GM12878 (cell line): ENCODE results near the gene TRIP6. TPM values are rescaled to one million over a fixed set of nuclear protein-coding genes. Genes with fewer than 3 reads are reported as not detected.

Experiments used
- ASH2L ChIP-seq: fragments of 300-600, 200-600 bp; sonication (generic); IDR thresholded peaks from 2 replicates; pipeline ENCODE4 v1.6.1; 2017; ENCODE audit warnings: low read depth, mild to moderate bottlenecking, borderline replicate concordance
- BHLHE40 ChIP-seq, 2 experiments: fragments of 450-650 bp in 1 of 2; IDR thresholded peaks; 2 replicates each; pipeline ENCODE4 v1.6.1; 2011 to 2017; ENCODE audit warnings: low read depth in 2 of 2, borderline replicate concordance in 1 of 2, improper control_type of control experiment in 1 of 2, low read length in 1 of 2, mild to moderate bottlenecking in 1 of 2
- CBX3 ChIP-seq: fragments of 200-600 bp; sonication (generic); IDR thresholded peaks from 2 replicates; pipeline ENCODE4 v1.6.1; 2016; ENCODE audit warnings: low read depth, borderline replicate concordance
- CREM ChIP-seq: IDR thresholded peaks from 2 replicates; pipeline ENCODE4 v1.6.1; 2014; ENCODE audit warnings: antibody characterized with exemption, low read depth
- EP300 ChIP-seq, 2 experiments: fragments of 150-350 bp in 1 of 2; IDR thresholded peaks; 2 replicates each; pipeline ENCODE4 v1.6.1; 2011 to 2012; ENCODE audit warnings: low read depth in 2 of 2, low read length in 2 of 2, borderline replicate concordance in 1 of 2, improper control_type of control experiment in 1 of 2, inconsistent platforms in 1 of 2; ENCODE audit not compliant: control insufficient read depth in 1 of 2
- GATAD2B ChIP-seq: fragments of 450-650 bp; conservative IDR thresholded peaks from 2 replicates; pipeline ENCODE4 v1.6.1; 2017; ENCODE audit warnings: low read depth, mild to moderate bottlenecking, moderate library complexity
- IKZF1 ChIP-seq: fragments of 450-650 bp; conservative IDR thresholded peaks from 2 replicates; pipeline ENCODE4 v1.6.1; 2017; ENCODE audit warnings: antibody characterized with exemption, mild to moderate bottlenecking
- IKZF2 ChIP-seq, 2 experiments: fragments of 450-650 bp; IDR thresholded peaks; 2 replicates each; pipeline ENCODE4 v1.6.1; 2017; ENCODE audit warnings: mild to moderate bottlenecking in 2 of 2, moderate library complexity in 2 of 2
- KLF5 ChIP-seq: fragments of 450-650 bp; IDR thresholded peaks from 2 replicates; pipeline ENCODE4 v1.6.1; 2014; ENCODE audit warnings: mild to moderate bottlenecking; ENCODE audit not compliant: partially characterized antibody
- MEF2A ChIP-seq: IDR thresholded peaks from 2 replicates; pipeline ENCODE4 v1.6.1; 2011; ENCODE audit warnings: low read depth, mild to moderate bottlenecking, low read length, moderate library complexity; ENCODE audit not compliant: insufficient read depth
- NRF1 ChIP-seq: conservative IDR thresholded peaks from 2 replicates; pipeline ENCODE4 v1.6.1; 2011; ENCODE audit warnings: mild to moderate bottlenecking, low read depth, low read length, improper control_type of control experiment
- POU2F2 ChIP-seq: IDR thresholded peaks from 3 replicates; pipeline ENCODE4 v1.6.1; 2011; ENCODE audit warnings: low read depth, mild to moderate bottlenecking, low read length, borderline replicate concordance
- RAD21 ChIP-seq: IDR thresholded peaks from 2 replicates; pipeline ENCODE4 v1.6.1; 2011; ENCODE audit warnings: mild to moderate bottlenecking, low read depth, low read length, moderate library complexity; ENCODE audit not compliant: insufficient read depth
- RAD51 ChIP-seq: fragments of 450-650 bp; IDR thresholded peaks from 2 replicates; pipeline ENCODE4 v1.6.1; 2016; ENCODE audit warnings: moderate library complexity, mild to moderate bottlenecking, inconsistent platforms
- RELA ChIP-seq: fragments of 450-650 bp; IDR thresholded peaks from 2 replicates; pipeline ENCODE4 v1.8.0; 2014; ENCODE audit warnings: borderline replicate concordance; ENCODE audit not compliant: partially characterized antibody
- RFX5 ChIP-seq: IDR thresholded peaks from 2 replicates; pipeline ENCODE4 v1.6.1; 2011; ENCODE audit warnings: low read depth, low read length, improper control_type of control experiment
- SIN3A ChIP-seq: IDR thresholded peaks from 2 replicates; pipeline ENCODE4 v1.6.1; 2012; ENCODE audit warnings: low read depth, low read length, improper control_type of control experiment
- SMARCA5 ChIP-seq: fragments of 450-650 bp; IDR thresholded peaks from 2 replicates; pipeline ENCODE4 v1.6.1; 2017; ENCODE audit warnings: mild to moderate bottlenecking
- STAT1 ChIP-seq: fragments of 450-650 bp; conservative IDR thresholded peaks from 2 replicates; pipeline ENCODE4 v1.6.1; 2014; ENCODE audit warnings: antibody characterized with exemption, mild to moderate bottlenecking
- TAF1 ChIP-seq: IDR thresholded peaks from 2 replicates; pipeline ENCODE4 v1.6.1; 2011; ENCODE audit warnings: mild to moderate bottlenecking, low read depth, low read length, borderline replicate concordance
- TCF3 ChIP-seq: IDR thresholded peaks from 2 replicates; pipeline ENCODE4 v1.6.1; 2012; ENCODE audit warnings: low read depth, mild to moderate bottlenecking, low read length, borderline replicate concordance; ENCODE audit not compliant: insufficient read depth
- ZNF217 ChIP-seq: fragments of 450-650 bp; IDR thresholded peaks from 2 replicates; pipeline ENCODE4 v1.6.1; 2017; ENCODE audit warnings: antibody characterized with exemption, mild to moderate bottlenecking
- polyA plus RNA-seq, 11 experiments: library from polyadenylated mRNA; depleted of rRNA in 4 of 11; unstranded in 6 of 11; stranded (reverse) in 5 of 11; fragments of >200 nt; fragmentation: Nextera tagmentation in 4 of 11; fragmentation: Illumina TruSeq in 1 of 11; extraction: Ambion mirVana in 4 of 11; extraction: Trizol in 1 of 11; gene quantifications; 1 replicate in 1 of 11; 2 replicates in 10 of 11; pipeline versions ENCODE4 v1.2.1 to v1.2.3, GENCODE V29; 2011 to 2016; ENCODE audit warnings: inconsistent platforms in 2 of 11, missing spikeins in 2 of 11, low read depth in 1 of 11
- total RNA-seq, 4 experiments: library from RNA; depleted of rRNA in 3 of 4; stranded (reverse); fragments of >200 nt in 3 of 4; fragmentation: Illumina TruSeq in 1 of 4; extraction: Trizol in 1 of 4; gene quantifications; 2 replicates each; pipeline versions ENCODE4 v1.2.1 to v1.2.3, GENCODE V29; 2013 to 2021
- TF ChIP-seq, protein P1 (sequence below): fragments of 450-650 bp; IDR thresholded peaks from 2 replicates; pipeline ENCODE4 v1.6.1; 2017; ENCODE audit warnings: low read depth, mild to moderate bottlenecking, moderate library complexity
- TF ChIP-seq, protein P2 (sequence below): fragments of 150-350 bp; IDR thresholded peaks from 2 replicates; pipeline ENCODE4 v1.6.1; 2014; ENCODE audit warnings: mild to moderate bottlenecking, low read depth, low read length
- TF ChIP-seq, protein P3 (sequence below): fragments of 450-650 bp; conservative IDR thresholded peaks from 2 replicates; pipeline ENCODE4 v1.6.1; 2017; ENCODE audit warnings: mild to moderate bottlenecking, moderate library complexity

TRIP6 gene
- total and polyA plus RNA-seq, 10 of the 15 experiments (the other 5 are each of a cell fraction or from before 2014, with no cell fraction given): 2.5 to 47.4 (median 25.5) TPM

GRCh38 chr7:100852048-100852872 lies 14.9 kb upstream of the TRIP6 start, which contains the start of gene SLC12A9 (continued):
- TF ChIP-seq, protein P1, sequence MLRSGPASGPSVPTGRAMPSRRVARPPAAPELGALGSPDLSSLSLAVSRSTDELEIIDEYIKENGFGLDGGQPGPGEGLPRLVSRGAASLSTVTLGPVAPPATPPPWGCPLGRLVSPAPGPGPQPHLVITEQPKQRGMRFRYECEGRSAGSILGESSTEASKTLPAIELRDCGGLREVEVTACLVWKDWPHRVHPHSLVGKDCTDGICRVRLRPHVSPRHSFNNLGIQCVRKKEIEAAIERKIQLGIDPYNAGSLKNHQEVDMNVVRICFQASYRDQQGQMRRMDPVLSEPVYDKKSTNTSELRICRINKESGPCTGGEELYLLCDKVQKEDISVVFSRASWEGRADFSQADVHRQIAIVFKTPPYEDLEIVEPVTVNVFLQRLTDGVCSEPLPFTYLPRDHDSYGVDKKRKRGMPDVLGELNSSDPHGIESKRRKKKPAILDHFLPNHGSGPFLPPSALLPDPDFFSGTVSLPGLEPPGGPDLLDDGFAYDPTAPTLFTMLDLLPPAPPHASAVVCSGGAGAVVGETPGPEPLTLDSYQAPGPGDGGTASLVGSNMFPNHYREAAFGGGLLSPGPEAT: 0 out of 2 replicates have a peak, but pooled peaks have one; percentile 51
- TF ChIP-seq EP300 (IDR thresholded peaks at IDR 0.05; ENCODE audit: borderline replicate concordance in 1 of 2, control insufficient read depth in 1 of 2, low read depth in 2 of 2, low read length in 2 of 2) (0 out of 4 replicates have a peak, but pooled peaks of 1 of the 2 experiments have one; percentile 9), IKZF2 (IDR thresholded peaks at IDR 0.05) (peak in 1 of 2 experiments; percentile 33; a peak in 1 of 4 replicates), MEF2A (0 out of 2 replicates have a peak, but pooled peaks have one; percentile 19), KLF5 (peak; percentile 26), TAF1 (no peak), BHLHE40 (IDR thresholded peaks at IDR 0.05; ENCODE audit: borderline replicate concordance in 1 of 2, low read depth in 2 of 2, low read length in 1 of 2) (peak; percentile 84 to 96; a peak in 3 of 4 replicates), ZNF217 (peak; percentile 73; the same call in 1 of the 2 replicates), ASH2L (no peak), RFX5 (peak; percentile 32; the same call in 1 of the 2 replicates), SIN3A (0 out of 2 replicates have a peak, but pooled peaks have one; percentile 64), CBX3 (no peak), STAT1 (no peak), CREM (0 out of 2 replicates have a peak, but pooled peaks have one; percentile 12), POU2F2 (0 out of 3 replicates have a peak, but pooled peaks have one; percentile 10), GATAD2B (peak; percentile 84), TCF3 (peak; percentile 60; the same call in 1 of the 2 replicates), RELA (peak; percentile 39), NRF1 (0 out of 2 replicates have a peak, but pooled peaks have one; percentile 14), RAD21 (peak; percentile 92), RAD51 (no peak), IKZF1 (peak; percentile 66), SMARCA5 (peak; percentile 80)
- TF ChIP-seq, protein P2, sequence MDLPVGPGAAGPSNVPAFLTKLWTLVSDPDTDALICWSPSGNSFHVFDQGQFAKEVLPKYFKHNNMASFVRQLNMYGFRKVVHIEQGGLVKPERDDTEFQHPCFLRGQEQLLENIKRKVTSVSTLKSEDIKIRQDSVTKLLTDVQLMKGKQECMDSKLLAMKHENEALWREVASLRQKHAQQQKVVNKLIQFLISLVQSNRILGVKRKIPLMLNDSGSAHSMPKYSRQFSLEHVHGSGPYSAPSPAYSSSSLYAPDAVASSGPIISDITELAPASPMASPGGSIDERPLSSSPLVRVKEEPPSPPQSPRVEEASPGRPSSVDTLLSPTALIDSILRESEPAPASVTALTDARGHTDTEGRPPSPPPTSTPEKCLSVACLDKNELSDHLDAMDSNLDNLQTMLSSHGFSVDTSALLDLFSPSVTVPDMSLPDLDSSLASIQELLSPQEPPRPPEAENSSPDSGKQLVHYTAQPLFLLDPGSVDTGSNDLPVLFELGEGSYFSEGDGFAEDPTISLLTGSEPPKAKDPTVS: no peak
- TF ChIP-seq, protein P3, sequence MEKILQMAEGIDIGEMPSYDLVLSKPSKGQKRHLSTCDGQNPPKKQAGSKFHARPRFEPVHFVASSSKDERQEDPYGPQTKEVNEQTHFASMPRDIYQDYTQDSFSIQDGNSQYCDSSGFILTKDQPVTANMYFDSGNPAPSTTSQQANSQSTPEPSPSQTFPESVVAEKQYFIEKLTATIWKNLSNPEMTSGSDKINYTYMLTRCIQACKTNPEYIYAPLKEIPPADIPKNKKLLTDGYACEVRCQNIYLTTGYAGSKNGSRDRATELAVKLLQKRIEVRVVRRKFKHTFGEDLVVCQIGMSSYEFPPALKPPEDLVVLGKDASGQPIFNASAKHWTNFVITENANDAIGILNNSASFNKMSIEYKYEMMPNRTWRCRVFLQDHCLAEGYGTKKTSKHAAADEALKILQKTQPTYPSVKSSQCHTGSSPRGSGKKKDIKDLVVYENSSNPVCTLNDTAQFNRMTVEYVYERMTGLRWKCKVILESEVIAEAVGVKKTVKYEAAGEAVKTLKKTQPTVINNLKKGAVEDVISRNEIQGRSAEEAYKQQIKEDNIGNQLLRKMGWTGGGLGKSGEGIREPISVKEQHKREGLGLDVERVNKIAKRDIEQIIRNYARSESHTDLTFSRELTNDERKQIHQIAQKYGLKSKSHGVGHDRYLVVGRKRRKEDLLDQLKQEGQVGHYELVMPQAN: peak; percentile 96; the same call in 1 of the 2 replicates
